ENCODE results near the gene HCN3. TPM values are rescaled to one million over a fixed set of nuclear protein-coding genes. Genes with fewer than 3 reads are reported as not detected.

HCN3 gene
- total and polyA plus RNA-seq, 4 experiments from 2014 or later = 0.10 to 5.3 (median 2.6) TPM

DNA sequence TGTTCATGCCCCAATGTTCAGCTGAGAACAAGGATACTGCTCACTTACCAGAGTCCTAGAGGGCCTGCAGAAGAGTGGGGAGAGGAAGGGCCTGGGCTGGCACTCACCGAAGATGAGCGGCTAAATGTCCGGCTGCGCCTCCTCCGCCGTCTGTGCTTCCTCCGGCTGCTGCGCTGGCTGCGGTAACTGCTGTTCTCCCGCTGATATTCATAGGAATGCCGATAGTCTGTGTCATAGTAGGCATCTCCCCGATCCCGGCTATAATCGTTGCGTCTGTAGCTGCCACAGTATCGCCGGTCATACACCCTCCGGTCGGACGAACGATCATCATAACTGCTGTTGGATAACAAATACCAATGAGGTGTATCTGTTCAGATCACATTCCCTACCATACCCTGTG is 7.9 kb upstream of the HCN3 start:
- no peak overlapping the region for H3K4me3 Mint-ChIP-seq
- Histone ChIP-seq H3K27me3 (ENCODE audit: insufficient read depth, low read length) (no peaks in the 10 kb centered on the region), H3K27ac (ENCODE audit: low read depth, low read length) (no peak overlapping the region), H3K36me3 (ENCODE audit: insufficient read depth, low read length) (peaks cover 56% of the 10 kb centered on the region), H3K4me3 (ENCODE audit: low read length in 2 of 2) (no peak overlapping the region), H3K4me1 (ENCODE audit: insufficient read depth, low read length) (peaks cover 21% of the 10 kb centered on the region), H3K9me3 (ENCODE audit: control insufficient read depth in 1 of 2, low read length in 2 of 2) (no peaks in the 10 kb centered on the region)
- intact Hi-C loops (cut with micrococcal nuclease) = no loop called here
- H3K36me3 Mint-ChIP-seq = peaks cover 42 to 76% of the 10 kb centered on the region in 2 donors
- no peaks in the 10 kb centered on the region for H3K27me3 Mint-ChIP-seq
- ChIA-PET CTCF (ENCODE audit: partially characterized antibody) (interaction anchor here (4.5 kb wide), 1 partner anchor 19 kb away, joined by 44 read pairs; no protein-coding TSS in a partner anchor), POLR2A (ENCODE audit: partially characterized antibody) (interaction anchor here (5.8 kb wide), 1 partner anchor 54 kb away, joined by 39 read pairs; no protein-coding TSS in a partner anchor)
- no peak for DNase-seq
- peaks cover 20 to 32% (median 25%) of the 10 kb centered on the region in 4 donors for H3K4me1 Mint-ChIP-seq
- H3K27ac Mint-ChIP-seq = peak overlapping the region in 1 of 7 donors; percentile 76
- peaks cover 0 to 2% (median 0%) of the 10 kb centered on the region in 8 donors for H3K9me3 Mint-ChIP-seq

- Mint-ChIP-seq H3K4me1 (peaks cover 26 to 48% (median 37%) of the 10 kb centered on the region in 4 donors), H3K4me3 (peak overlapping the region; percentile 91 to 100 (median 98)), H3K36me3 (peaks cover 20 to 47% of the 10 kb centered on the region in 2 donors), H3K27ac (peak overlapping the region; percentile 93 to 99 (median 96)), H3K9me3 (peaks cover 0 to 2% (median 0%) of the 10 kb centered on the region in 8 donors), H3K27me3 (no peaks in the 10 kb centered on the region)
- Histone ChIP-seq H3K27ac (ENCODE audit: low read depth, low read length) (peak overlapping the region; percentile 53), H3K27me3 (ENCODE audit: insufficient read depth, low read length) (no peaks in the 10 kb centered on the region), H3K4me3 (ENCODE audit: low read length in 2 of 2) (peak overlapping the region; percentile 50 to 64), H3K36me3 (ENCODE audit: insufficient read depth, low read length) (peaks cover 30% of the 10 kb centered on the region), H3K9me3 (ENCODE audit: control insufficient read depth in 1 of 2, low read length in 2 of 2) (no peaks in the 10 kb centered on the region), H3K4me1 (ENCODE audit: insufficient read depth, low read length) (peaks cover 34% of the 10 kb centered on the region)
- POLR2A ChIA-PET (ENCODE audit: partially characterized antibody) = interaction anchor here (0.7 to 5.8 kb wide), 16 partner anchors 9 to 587 kb away, joined by 3 to 53 read pairs (median 6); partner anchors contain the start of genes ENTREP3, FDPS, SCAMP3 and SYT11
- intact Hi-C loops (cut with micrococcal nuclease) = loop anchor here (1.0 to 10.0 kb wide), 6 partner anchors 10 to 292 kb away; partner anchors contain the start of genes ASH1L, ENTREP3, FDPS and SCAMP3
- CTCF ChIA-PET (ENCODE audit: partially characterized antibody) = interaction anchor here (0.5 to 5.2 kb wide), 9 partner anchors 9 to 1052 kb away, joined by 3 to 44 read pairs (median 4); partner anchors contain the start of genes RUSC1 and SCAMP3
- DNase-seq = no peak
Observed at GRCh38 chr1:155272466-155273342, 4.6 kb upstream of the HCN3 start.

DNA sequence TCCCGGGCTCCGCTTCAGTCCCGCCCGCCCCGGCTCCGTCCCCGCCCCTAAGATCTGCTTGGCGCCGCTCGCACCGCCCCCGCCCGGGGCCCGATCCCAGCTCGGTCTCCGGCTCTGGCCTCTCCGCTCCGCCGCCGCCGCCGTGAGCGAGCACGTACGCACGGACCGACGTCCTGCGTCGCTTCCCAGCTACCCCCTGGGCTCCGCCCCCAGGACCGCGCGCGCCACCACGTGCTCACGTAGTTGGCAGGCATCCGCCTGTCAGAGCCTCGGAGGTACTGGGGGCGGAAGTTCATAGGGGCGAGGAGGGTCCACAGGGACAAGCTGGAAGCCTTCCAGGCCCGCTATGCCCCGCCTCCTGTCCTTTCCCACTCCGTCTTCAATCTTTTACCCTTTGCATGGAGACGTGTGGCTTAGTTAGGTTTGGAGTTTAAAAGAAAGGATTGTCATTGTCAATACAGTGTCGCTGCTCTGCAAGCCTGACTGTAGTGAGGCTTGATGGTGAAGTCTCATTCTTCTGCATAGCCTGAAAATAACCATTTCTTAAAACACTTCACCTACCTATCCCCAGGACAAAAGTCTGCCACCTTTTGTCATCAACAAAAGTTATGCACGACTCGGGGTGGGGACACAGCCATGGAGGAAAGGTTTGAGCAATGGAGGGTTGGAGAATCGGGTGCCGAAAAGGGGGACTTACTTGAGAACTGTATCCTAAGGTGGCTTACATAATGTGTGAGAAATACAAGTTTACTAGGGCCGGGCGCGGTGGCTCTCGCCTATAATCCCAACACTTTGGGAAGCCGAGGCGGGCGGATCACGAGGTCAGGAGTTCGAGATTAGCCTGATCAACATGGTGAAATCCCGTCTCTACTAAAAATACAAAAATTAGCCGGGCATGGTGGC is 3.7 kb upstream of the HCN3 start, which contains the start of gene CLK2:
Gene CLK2 (minus strand): TSS at position 162 of the 903 bp plus-strand sequence. CDS start 2,527 bp downstream, outside the sequence.
- no peaks in the 10 kb centered on the region for H3K27me3 ChIP-seq (ENCODE audit: insufficient read depth, low read length)
- no peaks in the 10 kb centered on the region for H3K9me3 ChIP-seq (ENCODE audit: control insufficient read depth in 1 of 2, low read length in 2 of 2)
- peaks cover 30 to 56% (median 41%) of the 10 kb centered on the region in 4 donors for H3K4me1 Mint-ChIP-seq
- intact Hi-C loops (cut with micrococcal nuclease) = loop anchor here (1.0 to 10.0 kb wide), 6 partner anchors 11 to 291 kb away; partner anchors contain the start of genes ASH1L, ENTREP3, FDPS and SCAMP3
- CTCF ChIA-PET (ENCODE audit: partially characterized antibody) = interaction anchor here (0.5 to 5.2 kb wide), 9 partner anchors 10 to 1053 kb away, joined by 3 to 44 read pairs (median 4); partner anchors contain the start of genes RUSC1 and SCAMP3
- peak within 1 kb of the TSS; percentile 62 to 64 for H3K4me3 ChIP-seq (ENCODE audit: low read length in 2 of 2)
- H3K4me3 Mint-ChIP-seq = peak within 1 kb of the TSS; percentile 91 to 100 (median 98)
- H3K36me3 ChIP-seq (ENCODE audit: insufficient read depth, low read length) = peaks cover 21% of the 10 kb centered on the region
- peak within 1 kb of the TSS; percentile 93 to 99 (median 96) for H3K27ac Mint-ChIP-seq
- H3K36me3 Mint-ChIP-seq = peaks cover 16 to 38% of the 10 kb centered on the region in 2 donors
- H3K9me3 Mint-ChIP-seq = peaks cover 0 to 2% (median 0%) of the 10 kb centered on the region in 8 donors
- H3K4me1 ChIP-seq (ENCODE audit: insufficient read depth, low read length) = peaks cover 42% of the 10 kb centered on the region
- peak within 1 kb of the TSS; percentile 53 for H3K27ac ChIP-seq (ENCODE audit: low read depth, low read length)
- POLR2A ChIA-PET (ENCODE audit: partially characterized antibody) = interaction anchor here (0.7 to 5.8 kb wide), 18 partner anchors 10 to 586 kb away, joined by 3 to 53 read pairs (median 4); partner anchors contain the start of genes ENTREP3, FDPS, SCAMP3 and SYT11
- DNase-seq = peak; percentile 90 to 95 (median 93)
- no peaks in the 10 kb centered on the region for H3K27me3 Mint-ChIP-seq

DNA sequence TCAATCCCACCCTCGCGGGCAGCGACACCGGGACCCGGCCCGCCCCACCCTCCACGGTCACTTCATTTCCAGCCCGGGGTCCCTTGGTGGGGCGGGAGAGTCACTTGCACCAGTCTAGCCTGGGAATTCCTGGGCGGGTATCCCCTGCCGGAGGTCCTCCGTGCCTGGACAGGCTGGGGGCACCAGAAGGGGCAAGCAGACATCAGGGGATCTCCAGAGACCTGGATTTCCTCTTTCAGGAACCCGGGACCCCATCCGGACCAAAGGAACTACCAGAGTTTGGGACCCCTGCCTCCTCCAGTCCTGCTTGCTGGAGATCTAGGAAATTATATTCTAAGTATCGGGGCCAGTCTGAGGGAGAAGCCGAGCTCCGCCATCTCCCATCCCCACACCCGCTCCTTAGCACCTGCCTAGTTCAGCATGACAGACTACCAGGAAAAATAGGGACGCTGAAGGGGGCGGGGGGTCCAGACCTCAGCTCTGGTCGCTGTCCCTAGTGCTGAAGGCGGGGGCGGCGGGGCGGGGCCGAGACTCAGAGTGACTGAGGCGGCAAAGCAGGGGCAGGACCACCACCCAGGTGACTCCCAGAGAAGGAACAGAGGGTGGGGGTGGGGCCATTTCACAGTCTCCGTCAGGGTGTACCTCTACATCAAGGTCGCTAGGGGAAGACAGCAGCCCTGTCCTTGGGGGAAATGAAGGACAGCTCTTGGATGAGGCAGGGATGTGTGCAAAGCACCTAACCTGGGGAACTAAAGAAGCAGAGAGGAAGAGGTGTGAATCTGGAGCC is 832 bp downstream of the HCN3 start:
- ChIA-PET CTCF (ENCODE audit: partially characterized antibody) (interaction anchor here (1.2 to 3.3 kb wide), 5 partner anchors 27 to 85 kb away, joined by 3 to 19 read pairs (median 6); partner anchors contain the start of gene FDPS), POLR2A (ENCODE audit: partially characterized antibody) (interaction anchor here (1.0 to 2.2 kb wide), 3 partner anchors 38 to 61 kb away, joined by 3 to 8 read pairs (median 3); a partner anchor contains a TSS)
- Mint-ChIP-seq H3K4me3 (peak overlapping the region; percentile 68 to 86 (median 80)), H3K9me3 (no peaks in the 10 kb centered on the region), H3K4me1 (peaks cover 17 to 32% (median 25%) of the 10 kb centered on the region in 4 donors), H3K36me3 (peaks cover 0 to 5% of the 10 kb centered on the region in 2 donors), H3K27ac (peak overlapping the region; percentile 39 to 91 (median 77)), H3K27me3 (no peaks in the 10 kb centered on the region)
- DNase-seq = peak; percentile 69 to 91 (median 70)
- Histone ChIP-seq H3K4me3 (ENCODE audit: low read length in 2 of 2) (peak overlapping the region; percentile 29 to 62), H3K27ac (ENCODE audit: low read depth, low read length) (peak overlapping the region; percentile 55), H3K27me3 (ENCODE audit: insufficient read depth, low read length) (no peaks in the 10 kb centered on the region), H3K4me1 (ENCODE audit: insufficient read depth, low read length) (peaks cover 30% of the 10 kb centered on the region), H3K36me3 (ENCODE audit: insufficient read depth, low read length) (no peaks in the 10 kb centered on the region), H3K9me3 (ENCODE audit: control insufficient read depth in 1 of 2, low read length in 2 of 2) (no peaks in the 10 kb centered on the region)
- intact Hi-C loops (cut with micrococcal nuclease) = loop anchor here (1.0 to 10.0 kb wide), 5 partner anchors 16 to 287 kb away; partner anchors contain the start of genes ASH1L, FDPS and SCAMP3

GRCh38 chr1:155278689-155279160 is 1.5 kb downstream of the HCN3 start:
- H3K27ac ChIP-seq (ENCODE audit: low read depth, low read length) = peak overlapping the region; percentile 10
- no peak overlapping the region for H3K4me3 ChIP-seq (ENCODE audit: low read length in 2 of 2)
- Mint-ChIP-seq H3K27me3 (no peaks in the 10 kb centered on the region), H3K4me3 (peak overlapping the region in 7 of 8 donors; percentile 56 to 86 (median 78)), H3K36me3 (no peaks in the 10 kb centered on the region), H3K9me3 (no peaks in the 10 kb centered on the region), H3K4me1 (peaks cover 14 to 29% (median 21%) of the 10 kb centered on the region in 4 donors), H3K27ac (peak overlapping the region; percentile 39 to 91 (median 77))
- ChIA-PET CTCF (ENCODE audit: partially characterized antibody) (interaction anchor here (0.6 to 3.3 kb wide), 7 partner anchors 28 to 306 kb away, joined by 3 to 19 read pairs (median 4); partner anchors contain the start of gene FDPS), POLR2A (ENCODE audit: partially characterized antibody) (interaction anchor here (1.0 to 2.2 kb wide), 4 partner anchors 35 to 60 kb away, joined by 3 to 8 read pairs (median 3); a partner anchor contains a TSS)
- no peaks in the 10 kb centered on the region for H3K36me3 ChIP-seq (ENCODE audit: insufficient read depth, low read length)
- peaks cover 27% of the 10 kb centered on the region for H3K4me1 ChIP-seq (ENCODE audit: insufficient read depth, low read length)
- DNase-seq = no peak
- intact Hi-C loops (cut with micrococcal nuclease) = loop anchor here (5.0 to 10.0 kb wide), 2 partner anchors 36 to 286 kb away; partner anchors contain the start of gene ASH1L
- H3K9me3 ChIP-seq (ENCODE audit: control insufficient read depth in 1 of 2, low read length in 2 of 2) = no peaks in the 10 kb centered on the region
- no peaks in the 10 kb centered on the region for H3K27me3 ChIP-seq (ENCODE audit: insufficient read depth, low read length)

Measured in CD4-positive, alpha-beta memory T cell (primary cell).